Measurements from ENCODE around the gene TUBB1.

The TUBB1 gene

DNA sequence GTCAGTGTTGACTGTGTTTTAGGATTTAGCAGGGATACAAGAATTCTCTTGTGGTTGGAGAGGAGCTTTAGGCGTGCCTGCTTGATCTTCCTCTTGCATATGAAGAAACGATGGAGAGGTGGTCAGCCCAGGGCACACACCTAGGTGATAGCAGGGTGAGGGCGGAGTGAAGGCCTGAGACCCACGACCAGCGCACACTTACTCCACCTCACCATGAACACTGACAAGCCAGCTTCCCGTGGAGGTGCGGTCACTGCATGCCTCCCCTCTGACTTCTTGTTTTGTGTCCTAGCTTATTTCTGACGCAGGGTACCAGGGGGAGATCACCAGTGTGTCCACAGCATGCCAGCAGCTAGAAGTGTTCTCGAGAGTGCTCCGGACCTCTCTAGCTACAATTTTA lies 30.0 kb upstream of the TUBB1 start:
- no peak for DNase-seq (ENCODE audit: low read depth in 2 of 2)

DNA sequence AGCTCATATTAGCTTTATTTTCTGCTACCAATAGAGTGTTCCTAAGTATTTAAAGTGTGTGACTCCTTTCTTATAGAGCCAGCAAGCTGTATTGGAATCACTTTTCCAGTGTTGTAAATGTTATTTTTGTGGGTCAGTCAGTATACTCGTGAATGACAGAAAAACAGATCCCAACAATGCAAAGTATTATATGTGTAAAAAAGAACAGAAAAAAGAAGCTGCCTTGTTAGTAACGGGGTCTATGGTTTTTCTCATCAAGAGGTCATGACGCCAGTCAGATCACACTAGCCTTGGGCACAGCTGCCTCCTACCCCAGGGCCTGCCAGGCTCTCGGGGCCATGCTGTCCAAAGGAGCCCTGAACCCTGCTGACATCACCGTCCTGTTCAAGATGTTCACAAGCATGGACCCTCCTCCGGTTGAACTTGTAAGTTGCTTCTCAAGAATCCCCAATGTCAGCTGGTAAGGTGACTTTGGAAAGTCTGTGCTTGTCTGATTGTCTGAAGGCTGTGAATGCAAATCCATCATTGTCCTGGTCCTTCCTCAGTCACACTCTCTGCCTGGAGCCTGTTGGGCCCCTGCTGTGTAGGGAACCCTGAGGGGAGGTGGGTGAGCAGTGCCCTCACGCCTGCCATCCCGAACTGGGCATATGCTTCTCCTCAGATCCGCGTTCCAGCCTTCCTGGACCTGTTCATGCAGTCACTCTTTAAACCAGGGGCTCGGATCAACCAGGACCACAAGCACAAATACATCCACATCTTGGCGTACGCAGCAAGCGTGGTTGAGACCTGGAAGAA lies 28.4 kb upstream of the TUBB1 start:
- no peak for DNase-seq (ENCODE audit: low read depth in 2 of 2)

DNA sequence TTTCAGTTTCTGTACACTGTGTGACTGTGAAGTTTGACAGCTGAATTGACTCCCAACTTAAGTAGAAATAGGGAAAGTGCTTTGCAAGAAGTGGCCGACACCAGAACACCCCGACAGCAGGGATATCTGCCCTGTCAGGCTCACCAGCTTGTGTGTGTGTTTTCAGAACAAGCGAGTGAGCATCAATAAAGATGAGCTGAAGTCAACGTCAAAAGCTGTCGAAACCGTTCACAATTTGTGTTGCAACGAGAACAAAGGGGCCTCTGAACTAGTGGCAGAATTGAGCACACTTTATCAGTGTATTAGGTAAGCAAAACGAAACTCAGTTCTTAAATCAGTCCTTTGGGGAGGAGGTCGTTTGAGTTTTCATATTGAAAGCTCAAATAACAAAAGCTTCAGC lies 27.5 kb upstream of the TUBB1 start:
- DNase-seq (ENCODE audit: low read depth in 2 of 2): no peak

DNA sequence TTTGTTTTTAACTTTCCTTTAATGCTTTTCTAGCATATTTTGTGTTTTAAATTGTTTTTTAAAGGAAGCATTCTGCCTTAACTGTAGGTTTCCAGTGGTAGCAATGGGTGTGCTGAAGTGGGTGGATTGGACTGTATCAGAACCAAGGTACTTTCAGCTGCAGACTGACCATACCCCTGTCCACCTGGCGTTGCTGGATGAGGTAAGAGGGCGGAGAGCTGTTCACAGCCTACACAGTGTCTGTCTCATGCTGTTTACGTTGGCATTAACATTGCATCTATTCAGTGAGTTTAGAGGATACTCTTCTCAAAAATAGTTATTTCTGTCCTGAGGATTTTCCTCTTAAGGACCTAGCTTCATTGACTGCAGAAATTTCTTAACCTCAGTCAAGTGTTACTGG lies 26.3 kb upstream of the TUBB1 start:
- DNase-seq (ENCODE audit: low read depth in 2 of 2): no peak

DNA sequence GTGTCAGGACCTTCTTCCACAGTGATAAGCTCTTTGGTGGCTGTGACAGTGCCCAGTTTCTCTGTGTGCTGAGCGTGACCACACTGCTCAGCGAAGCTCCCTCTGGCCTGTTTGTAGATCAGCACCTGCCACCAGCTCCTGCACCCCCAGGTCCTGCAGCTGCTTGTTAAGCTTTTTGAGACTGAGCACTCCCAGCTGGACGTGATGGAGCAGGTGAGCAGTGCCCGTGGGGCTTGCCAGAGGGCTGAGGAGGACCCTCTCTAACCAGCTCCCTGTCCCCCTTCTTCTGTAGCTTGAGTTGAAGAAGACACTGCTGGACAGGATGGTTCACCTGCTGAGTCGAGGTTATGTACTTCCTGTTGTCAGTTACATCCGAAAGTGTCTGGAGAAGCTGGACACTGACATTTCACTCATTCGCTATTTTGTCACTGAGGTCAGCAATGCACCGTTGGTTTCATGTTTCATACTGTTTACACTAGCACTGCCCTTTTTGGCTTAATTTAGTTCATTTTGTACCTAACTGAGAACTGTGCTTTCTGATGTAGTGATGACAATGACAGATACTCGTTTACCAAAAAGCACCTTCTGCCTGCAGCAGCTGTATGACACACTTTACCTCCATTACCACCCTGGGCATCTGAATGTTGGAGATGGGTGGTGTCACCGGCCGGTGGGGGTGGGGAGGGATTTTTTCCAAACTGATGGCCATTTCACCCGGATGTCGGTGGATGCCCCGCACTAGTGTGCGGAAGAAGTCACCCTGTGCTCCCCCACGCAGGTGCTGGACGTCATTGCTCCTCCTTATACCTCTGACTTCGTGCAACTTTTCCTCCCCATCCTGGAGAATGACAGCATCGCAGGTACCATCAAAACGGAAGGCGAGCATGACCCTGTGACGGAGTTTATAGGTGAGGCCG lies 25.6 kb upstream of the TUBB1 start:
- DNase-seq (ENCODE audit: low read depth in 2 of 2): no peak

DNA sequence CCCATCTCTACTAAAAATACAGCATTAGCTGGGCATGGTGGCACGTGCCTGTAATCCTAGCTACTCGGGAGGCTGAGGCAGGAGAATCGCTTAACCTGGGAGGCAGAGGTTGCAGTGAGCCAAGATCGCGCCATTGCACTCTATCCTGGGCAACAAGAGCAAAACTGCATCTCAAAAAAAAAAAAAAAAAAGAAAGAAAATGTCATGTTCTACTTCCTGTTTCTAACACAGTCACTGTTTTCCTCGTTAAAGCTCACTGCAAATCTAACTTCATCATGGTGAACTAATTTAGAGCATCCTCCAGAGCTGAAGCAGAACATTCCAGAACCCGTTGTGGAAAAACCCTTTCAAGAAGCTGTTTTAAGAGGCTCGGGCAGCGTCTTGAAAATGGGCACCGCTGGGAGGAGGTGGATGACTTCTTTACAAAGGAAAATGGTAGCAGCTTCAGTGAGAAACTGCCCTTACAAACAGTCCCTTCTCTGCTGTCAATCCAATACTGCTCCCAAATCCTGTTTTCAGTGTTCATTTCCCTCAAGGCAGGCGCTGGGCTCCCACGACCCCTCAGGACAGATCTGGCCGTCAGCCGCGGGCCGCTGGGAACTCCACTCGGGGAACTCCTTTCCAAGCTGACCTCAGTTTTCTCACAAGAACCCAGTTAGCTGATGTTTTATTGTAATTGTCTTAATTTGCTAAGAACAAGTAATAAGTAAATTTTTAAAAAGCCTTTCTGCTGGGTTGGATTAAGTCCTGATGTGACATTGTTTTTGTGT lies 24.7 kb upstream of the TUBB1 start:
- no peak for DNase-seq (ENCODE audit: low read depth in 2 of 2)

DNA sequence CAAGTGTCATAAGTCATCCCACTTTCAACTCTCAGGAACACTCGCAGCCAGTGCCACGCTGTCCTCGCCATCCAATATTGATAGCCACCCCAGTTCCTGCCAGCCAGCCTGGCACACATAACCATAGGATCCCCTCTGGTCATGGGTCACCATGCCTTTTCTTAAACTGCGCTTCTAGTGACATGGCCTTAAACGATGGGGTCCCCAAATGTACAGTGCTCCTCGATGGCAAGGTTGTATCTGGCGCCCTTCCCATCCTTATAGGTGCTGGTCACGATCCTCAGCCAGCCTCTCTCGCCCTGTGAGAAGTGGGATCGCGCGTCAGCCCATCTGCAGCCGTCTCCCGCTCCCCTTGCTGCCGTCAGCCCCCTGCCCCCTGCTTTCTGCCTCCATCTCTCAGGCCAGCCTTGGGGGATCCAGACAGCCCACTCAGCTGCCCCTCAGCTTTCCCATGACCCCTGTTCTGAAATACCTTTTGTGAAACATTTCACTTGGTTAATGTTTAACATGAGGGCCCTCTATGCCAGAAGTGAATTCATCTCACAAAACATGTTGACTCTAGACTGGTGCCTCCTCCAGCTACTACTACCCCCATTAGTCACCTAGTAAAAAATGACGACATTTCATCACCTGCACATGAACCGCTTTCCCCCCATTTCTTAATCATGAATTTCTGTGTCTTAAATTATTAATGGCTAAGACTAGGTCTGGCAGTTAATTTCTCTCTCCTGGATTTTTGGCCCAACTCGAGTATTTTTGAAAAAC lies 23.6 kb upstream of the TUBB1 start:
- no peak for DNase-seq (ENCODE audit: low read depth in 2 of 2)

DNA sequence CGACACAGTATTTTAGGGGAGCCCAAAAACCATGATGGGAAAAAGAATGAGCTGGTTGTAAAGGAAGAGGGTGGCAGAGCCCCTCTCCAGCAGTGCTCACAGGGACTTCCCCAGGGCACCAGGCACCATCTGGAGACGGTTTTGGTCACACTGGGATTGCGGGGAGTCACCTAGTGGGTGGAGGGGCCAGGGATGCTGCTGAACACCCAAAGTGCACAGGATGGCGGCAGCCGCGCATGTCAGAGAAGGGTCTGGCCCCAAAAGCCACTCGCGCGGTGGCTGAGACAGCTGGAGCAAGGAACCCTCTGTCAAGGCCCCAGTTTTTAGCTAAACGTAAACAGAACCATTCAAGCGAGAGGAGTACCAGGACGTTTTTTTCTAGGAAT lies 23.0 kb upstream of the TUBB1 start:
- DNase-seq (ENCODE audit: low read depth in 2 of 2): no peak

DNA sequence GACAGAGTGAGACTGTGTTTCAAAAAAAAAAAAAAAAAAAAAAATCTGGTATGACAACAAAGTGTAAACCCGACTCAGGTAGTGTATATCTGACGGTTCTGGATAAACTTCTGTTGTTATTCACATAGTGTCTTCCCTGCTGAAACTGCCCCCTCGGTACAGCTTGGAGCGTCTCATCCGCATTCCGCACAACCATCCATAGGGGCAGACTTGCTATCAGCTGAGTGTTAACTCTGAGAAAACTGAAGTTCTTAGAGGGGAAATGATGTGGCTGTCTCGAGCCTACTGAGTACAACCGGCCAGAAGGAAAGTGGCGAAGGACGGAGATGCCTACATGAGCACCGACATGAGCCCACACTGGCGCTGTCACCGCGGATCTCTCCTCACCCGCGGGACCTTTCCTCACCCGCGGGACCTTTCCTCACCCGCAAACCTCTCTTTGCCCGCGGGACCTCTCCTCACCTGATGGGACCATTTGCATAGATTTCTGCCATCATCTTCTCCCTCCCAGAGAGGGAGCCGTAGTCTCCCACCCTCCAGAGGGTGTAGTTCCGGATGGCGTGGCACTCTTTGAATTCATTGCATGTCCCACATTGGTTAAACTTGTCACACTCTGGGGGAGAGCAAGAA lies 22.0 kb upstream of the TUBB1 start:
- no peak for DNase-seq (ENCODE audit: low read depth in 2 of 2)

DNA sequence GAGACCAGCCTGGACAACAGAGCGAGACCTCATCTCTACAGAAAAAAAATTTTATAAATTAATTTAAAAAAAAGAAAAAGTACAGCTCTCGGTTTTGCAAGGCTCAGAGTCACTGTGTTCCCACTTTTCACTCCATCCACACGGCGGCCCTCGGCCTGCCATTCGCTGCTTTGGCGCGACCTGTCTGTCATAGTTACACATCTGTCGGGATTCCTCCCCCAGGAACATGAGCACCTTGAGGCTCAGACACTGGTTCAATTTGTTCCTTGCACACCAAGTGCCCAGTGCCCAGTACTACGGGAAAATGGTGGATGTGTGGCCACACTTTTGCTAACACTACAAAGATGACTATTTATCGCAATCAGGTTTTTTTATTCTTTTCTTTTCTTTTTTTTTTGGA lies 20.6 kb upstream of the TUBB1 start:
- DNase-seq (ENCODE audit: low read depth in 2 of 2): no peak

DNA sequence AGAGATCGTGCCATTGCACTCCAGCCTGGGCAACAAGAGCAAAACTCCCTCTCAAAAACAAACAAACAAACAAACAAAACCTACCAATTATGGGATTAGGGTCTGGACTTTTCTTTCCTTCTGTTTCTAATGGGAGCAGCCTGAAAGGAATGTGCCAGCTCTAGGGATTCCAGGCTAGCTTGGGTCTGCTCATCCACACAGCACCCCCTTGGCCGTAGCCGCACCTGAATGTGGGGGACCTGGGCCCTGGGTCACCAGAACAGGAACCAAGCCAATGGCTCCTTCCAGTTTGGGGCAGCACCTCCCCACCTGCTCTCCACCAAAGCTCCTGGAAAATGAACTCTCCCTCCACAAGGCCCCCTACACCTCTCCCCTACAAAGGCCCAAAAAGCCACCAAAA lies 18.9 kb upstream of the TUBB1 start:
- DNase-seq (ENCODE audit: low read depth in 2 of 2): no peak

DNA sequence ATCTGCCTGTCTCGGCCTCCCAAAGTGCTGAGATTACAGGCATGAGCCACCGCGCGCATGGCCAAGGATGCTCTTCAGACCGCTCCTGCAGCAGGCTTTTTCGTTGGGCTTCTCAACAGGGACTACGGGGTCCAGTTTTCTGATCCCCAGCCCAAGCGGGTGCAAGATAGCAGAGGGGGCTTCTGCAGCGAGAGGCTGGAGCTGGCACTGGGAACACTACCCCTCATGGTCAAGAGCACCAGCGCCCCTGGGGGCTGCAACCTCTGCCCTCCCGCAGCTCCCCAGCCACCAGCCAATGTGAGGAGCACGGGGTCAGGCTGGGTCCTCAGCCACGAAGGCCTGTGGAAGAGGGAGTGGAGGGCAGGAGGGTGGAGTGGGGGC lies 18.2 kb upstream of the TUBB1 start:
- DNase-seq (ENCODE audit: low read depth in 2 of 2): no peak

DNA sequence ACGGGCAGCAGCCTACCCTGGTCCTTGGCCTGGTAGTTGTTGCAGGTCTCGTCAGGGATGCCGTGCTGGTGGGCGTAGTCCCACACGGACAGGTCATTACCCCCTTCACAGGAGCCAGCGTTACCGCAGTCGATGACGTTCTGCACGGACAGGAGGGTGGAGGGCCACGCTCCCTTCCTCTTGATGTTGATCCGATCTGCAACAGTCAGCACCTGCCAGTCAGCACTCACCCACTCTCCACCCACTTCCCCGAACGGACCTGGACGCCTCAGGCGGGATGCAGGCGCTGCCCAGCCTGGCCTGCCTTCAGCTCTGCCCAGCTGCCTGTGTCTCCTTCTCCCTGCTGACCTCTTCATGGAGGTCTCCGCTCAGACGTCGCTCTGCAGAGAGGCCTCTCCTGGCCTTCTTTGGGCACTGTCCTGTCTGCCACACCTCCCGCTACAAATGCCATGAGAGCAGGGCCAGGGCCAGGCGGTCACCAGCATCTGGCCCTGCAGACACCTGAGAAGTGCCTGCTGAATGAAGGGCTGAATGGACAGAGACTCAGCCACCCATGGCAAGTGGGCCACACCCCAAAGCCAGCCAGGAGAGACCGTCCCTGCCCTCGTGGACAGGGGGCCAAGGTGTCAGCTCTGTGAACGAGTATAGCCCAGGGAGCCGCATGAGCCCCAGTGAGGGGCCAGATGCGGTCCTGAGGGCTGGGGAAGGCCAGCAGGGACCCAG lies 17.6 kb upstream of the TUBB1 start:
- no peak for DNase-seq (ENCODE audit: low read depth in 2 of 2)

DNA sequence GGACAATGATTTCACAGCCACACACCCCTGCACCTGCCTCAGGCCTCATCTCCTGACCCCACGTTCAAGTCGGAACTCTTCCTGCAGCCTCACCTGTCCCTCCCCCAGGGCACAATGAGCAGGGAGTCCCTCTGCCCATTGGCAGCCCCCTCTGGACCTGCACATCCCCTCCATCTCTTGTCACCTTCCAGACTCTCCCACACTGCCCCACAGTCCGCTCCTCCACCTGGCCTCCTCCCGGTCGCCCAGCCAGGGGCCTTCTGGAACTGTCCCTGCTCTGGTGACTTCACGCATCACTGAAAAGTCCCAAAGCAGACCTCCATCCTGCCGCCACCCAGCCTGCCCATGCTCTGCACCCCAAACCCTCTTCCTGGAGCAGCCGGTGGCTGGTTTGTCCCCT lies 16.8 kb upstream of the TUBB1 start:
- DNase-seq (ENCODE audit: low read depth in 2 of 2): no peak

DNA sequence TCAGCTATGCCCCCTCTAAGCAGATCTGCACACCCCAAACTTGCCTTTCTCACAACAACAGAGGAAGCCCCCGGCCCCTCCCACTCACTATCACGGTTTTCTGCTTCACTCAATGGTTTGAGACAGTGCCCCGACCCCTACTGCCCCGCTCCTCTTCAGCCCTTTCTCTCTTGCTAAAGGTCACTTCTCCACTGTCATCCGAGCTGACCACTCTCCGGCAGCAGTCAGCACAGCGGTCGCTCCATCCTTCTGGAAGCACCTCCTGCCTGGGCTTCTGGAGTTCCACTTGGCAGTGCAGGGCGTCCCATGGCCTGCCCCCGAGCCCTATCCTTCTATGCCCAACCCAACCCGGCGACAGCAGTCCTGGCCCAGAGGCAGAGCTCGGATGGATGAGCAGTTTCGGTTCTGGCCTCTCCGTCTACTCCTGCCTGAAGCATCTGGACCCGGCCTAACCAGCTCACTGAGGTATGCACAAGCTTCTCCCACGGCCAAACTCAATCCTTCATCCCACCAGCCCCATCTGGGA lies 16.3 kb upstream of the TUBB1 start:
- DNase-seq (ENCODE audit: low read depth in 2 of 2): no peak

DNA sequence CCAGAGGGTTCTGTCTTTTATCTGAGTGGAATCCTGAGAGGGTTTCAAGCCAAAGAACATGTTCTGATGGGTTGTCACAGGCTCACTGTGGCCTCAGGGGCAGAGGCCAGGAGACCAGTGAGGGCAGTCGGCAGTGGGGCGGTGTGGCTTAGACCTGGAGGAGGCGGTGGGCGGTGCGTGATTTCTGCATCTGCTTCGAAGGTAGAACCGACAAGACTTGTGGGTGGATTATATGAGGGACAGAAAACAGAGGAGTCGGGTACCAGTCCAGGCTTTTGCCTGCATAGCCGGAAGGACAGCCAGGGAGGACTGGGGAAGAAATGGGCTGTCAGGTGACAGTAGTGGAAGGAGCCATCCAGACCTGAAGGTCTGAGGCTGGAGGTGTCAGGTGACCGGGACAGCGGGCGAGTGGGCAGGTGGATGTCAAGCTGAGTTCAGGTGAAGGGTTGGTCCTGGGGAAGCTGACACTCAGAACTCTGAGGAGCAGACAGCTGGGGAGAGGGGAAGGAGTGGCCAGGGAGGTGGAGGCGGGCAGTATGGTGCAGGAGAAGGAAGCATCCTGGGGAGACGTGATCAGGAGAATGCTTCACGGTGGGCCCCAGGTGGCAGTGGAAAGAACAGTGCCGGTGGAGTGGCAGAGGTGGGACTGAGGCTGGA lies 15.3 kb upstream of the TUBB1 start:
- no peak for DNase-seq (ENCODE audit: low read depth in 2 of 2)

DNA sequence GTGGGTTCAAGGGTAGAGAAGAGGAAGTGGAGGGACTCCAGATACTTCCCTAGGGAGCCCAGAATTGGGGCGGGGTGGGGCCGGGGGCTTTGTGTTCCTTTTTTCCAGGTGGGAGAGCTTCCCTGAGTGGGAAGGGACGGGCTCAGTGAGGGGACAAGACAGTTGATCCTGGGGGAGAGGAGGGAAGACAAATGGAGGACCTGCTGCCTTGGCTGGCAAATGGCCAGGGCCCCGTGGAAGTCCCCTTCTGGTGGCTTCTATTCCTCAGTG lies 14.8 kb upstream of the TUBB1 start:
- DNase-seq (ENCODE audit: low read depth in 2 of 2): peak in 1 of 2 donors; percentile 29

DNA sequence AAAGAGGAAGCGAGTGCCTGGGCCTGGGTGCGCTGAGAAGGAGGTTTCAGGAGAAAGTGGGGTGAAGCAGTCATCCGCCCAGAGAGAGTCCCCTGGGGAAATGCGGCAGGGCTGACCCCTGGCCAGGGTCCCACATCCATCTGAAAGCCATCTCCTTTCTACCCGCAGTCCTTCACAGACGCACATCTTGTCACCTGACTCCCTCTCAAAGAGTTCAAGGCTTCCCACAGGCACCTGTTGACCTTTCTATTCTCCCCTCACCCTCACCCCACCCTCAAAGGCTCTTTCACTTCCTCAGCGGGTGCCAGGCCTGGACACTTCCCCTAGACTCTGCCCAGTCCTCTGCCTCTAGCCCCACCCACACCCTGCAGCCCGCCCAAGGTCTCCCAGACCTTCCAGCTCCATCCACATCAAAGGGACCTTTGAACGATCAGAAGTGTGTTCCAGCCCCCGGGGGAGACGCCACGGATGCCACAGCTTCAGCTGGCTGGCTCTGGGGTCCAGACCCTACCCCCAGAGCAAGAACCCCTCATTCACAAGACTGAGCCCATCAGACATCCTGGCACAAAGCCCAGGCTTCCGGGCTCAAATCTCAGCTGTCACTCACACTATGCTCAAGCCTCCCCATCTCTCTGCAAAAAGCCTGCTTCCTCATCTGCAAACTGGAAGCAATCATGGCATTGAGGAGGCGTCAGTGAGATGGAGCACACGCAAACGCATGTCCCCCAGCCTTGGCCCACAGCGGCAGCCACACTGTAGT lies 14.3 kb upstream of the TUBB1 start:
- peak in 1 of 2 donors; percentile 7 for DNase-seq (ENCODE audit: low read depth in 2 of 2)

DNA sequence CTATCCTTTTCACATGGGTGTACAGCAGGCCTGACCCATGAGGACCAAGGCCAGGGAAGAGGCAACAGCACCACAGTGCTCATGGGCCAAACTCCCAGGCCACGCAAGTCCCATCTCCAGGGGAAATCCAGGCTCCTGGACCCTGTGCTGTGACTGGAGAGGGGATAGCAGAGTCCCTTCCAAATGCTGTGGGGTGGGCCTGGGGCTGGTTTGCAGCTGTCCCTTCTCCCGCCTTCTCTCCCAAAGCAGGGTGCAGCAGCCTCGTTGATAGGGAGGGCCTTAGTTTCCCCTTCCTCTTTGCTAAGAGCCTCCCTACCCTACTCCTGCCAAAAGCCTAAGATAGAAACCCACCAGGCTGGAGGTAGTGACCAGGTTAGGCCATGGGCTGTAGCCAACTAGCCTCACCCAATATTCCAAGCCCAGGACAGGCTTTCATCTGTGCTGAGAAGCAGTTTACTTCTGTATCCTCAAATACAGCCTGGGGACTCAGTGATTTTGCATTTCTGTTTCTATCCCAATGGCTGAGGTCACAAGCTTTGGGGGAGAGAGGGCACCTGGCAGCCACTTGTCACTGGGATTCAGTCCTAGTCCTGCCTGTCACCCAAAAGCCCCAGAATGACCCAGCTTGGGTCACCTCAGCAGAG lies 13.6 kb upstream of the TUBB1 start:
- DNase-seq (ENCODE audit: low read depth in 2 of 2): no peak

All from stimulated activated CD4-positive, alpha-beta T cell treated with anti-CD3 and anti-CD28 coated beads, Interleukin-1b, Interleukin-23, amount 100 ng/mL, for 1 hour (primary cell).